GM13977 (cell line): ENCODE measurements around the gene CPVL.

Source experiments
- DNase-seq: peaks from one replicate; pipeline ENCODE4 v3.0.0; 2012; ENCODE audit warnings: low spot score
- in situ Hi-C: fragments of 300-500 bp; cut with MboI; formaldehyde crosslinking; loops from one replicate; pipeline ENCODE4 v1.12.0; 2022; ENCODE audit warnings: low sequenced_read_pairs, low pct_unique_long_range_greater_than_20kb, mixed read lengths, inconsistent platforms; ENCODE audit not compliant: unreplicated experiment
- TF ChIP-seq, protein P1 (sequence below): IDR thresholded peaks from 2 replicates; pipeline ENCODE4 v1.5.1; 2012; ENCODE audit warnings: mild to moderate bottlenecking, control low read depth; ENCODE audit not compliant: insufficient read depth; ENCODE audit errors: extremely low read depth, missing control alignments

Gene CPVL

DNA sequence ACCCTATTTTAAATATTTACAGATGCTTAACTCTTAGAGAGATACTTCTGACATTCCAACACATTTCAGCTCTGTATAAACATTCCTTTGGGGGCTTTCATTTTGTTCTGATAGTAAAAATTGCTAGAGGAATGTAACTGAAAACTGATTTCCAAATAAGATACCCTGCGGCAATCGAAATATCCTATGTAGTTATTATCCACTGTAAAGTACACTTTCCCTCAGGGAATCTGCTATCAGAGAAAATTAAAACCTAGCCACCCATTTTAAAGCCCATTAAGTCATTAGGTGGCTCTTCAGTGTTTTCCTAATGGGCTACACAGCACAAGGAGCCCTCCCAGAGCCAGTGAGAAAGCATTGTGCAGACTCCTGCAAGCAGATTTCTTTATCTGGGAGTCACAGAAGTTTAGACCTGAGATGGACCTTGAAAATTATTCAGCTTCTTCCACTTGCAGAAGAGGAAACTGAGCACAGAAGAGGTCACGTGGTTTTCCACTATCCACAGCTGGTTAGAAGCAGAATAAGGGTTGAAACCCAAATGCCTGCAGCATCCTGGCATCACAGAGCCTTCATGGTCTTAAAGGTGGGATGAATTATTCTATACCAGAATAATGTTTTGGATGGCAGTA is 12.6 kb upstream of the CPVL start:
- TF ChIP-seq, protein P1, sequence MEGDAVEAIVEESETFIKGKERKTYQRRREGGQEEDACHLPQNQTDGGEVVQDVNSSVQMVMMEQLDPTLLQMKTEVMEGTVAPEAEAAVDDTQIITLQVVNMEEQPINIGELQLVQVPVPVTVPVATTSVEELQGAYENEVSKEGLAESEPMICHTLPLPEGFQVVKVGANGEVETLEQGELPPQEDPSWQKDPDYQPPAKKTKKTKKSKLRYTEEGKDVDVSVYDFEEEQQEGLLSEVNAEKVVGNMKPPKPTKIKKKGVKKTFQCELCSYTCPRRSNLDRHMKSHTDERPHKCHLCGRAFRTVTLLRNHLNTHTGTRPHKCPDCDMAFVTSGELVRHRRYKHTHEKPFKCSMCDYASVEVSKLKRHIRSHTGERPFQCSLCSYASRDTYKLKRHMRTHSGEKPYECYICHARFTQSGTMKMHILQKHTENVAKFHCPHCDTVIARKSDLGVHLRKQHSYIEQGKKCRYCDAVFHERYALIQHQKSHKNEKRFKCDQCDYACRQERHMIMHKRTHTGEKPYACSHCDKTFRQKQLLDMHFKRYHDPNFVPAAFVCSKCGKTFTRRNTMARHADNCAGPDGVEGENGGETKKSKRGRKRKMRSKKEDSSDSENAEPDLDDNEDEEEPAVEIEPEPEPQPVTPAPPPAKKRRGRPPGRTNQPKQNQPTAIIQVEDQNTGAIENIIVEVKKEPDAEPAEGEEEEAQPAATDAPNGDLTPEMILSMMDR, result no peak
- in situ Hi-C loops, result no loop called here
- DNase-seq, result no peak

DNA sequence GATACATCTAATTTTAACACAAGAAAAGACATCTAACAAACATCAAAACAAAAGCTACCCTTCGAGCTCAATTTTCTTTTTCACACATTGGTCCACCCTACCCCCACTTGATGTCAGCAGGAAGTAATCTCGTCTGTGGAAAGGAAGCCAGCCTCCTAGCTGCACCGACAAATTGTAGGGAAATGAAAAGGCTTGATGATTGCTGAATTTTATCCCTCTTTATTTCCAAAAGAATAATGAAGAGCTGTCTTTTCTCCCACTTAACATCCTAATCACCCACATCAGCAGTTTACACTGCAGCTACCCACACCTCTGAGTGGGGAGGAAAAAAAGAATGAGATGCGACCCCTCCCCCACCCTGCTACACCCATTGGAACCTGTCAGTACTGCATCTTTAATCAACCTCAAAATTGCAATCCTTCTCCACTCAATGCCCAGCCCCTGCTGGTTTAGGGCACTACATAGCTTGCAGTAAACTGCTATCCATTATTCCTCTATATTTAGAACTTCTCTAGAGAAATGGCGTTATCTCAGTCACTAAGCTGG is 10.6 kb upstream of the CPVL start:
- TF ChIP-seq, protein P1, result no peak
- in situ Hi-C loops, result no loop called here
- DNase-seq, result no peak

DNA sequence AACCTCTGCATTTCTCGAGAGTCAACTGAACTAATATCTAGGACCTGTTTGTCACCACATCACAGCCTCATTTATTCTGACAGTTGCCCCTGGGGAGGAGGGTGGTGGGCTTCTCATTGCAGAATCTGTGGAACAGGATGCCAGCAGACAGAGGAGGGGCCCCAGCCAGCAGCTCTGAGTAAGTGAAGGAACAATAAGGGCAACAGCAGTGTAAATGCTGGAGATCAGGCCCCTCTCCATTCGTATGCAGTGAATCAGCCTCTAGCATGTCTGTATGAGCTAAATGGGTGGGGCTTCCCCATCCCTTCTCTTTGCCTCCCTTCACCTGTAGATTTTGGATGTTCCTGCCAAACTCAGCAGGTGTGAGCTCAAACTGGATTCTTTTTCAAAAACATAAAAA is 7.7 kb upstream of the CPVL start:
- DNase-seq, result no peak
- TF ChIP-seq, protein P1, result no peak
- in situ Hi-C loops, result no loop called here

DNA sequence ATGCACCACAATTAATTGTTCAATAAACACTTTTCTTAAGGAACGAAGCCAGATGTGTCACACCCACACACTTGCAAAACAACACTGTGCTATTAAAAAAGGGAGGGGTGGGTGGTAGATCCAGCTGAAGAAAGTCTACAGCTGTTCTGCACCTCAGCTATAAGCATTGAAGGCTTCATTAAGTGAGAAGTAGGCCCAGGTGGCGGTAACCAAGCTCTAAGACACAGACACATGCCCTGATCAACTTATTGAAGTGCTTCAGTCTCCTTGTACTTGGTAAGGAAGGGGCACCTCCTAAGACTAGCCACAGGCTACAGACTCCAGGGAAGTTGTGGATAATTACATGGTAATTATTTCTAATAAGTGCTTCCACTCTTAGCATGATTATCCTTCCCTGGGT is 4.5 kb upstream of the CPVL start:
- in situ Hi-C loops, result no loop called here
- DNase-seq, result no peak

DNA sequence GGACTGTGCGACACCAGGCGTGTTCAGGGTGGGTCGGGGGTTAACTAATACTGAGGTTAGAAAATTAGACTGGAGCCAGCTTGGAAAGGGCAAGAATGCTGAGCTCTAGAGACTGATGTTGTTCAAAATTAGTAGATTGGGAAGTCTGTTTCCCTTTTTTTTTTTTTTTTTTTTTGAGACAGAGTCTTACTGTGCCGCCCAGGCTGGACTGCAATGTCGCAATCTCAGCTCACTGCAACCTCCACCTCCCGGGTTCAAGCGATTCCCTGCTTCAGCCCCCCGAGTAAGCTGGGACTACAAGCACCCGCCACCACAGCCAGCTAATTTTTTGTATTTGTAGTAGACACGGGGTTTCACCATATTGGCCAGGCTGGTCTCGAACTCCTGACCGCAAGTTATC is 2.7 kb upstream of the CPVL start:
- in situ Hi-C loops, result no loop called here
- no peak for DNase-seq
- TF ChIP-seq, protein P1, result no peak

More for the DNA sequence above, 4.5 kb upstream of the CPVL start:
- TF ChIP-seq, protein P1, result no peak

DNA sequence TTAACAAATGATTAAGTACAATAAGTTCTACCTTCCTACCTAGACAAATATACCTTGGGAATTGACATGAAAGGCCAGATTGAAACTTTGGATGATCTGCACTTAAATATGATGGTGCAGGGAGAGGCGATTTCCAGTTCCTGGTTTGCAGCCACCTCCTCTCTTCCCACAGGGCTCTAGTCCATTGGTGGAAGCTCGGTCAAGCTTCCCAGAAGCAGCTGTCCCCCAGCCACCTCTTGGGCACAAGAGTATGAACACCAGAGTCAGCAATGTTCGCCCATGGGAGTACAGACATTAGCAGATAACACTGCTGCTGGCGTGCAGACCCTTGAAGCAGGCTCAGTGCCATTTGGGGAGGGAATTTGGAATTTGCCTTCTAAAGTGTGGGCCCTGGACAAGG is 1.5 kb upstream of the CPVL start:
- in situ Hi-C loops, result no loop called here
- DNase-seq, result no peak
- TF ChIP-seq, protein P1, result no peak
